Ascending aorta (tissue), 2 donors: ENCODE data around the gene CDKN2D. TPM values are rescaled to one million over a fixed set of nuclear protein-coding genes. Genes with fewer than 3 reads are reported as not detected.

Experiments used
- DNase-seq, 2 donors: peaks; one replicate each; pipeline ENCODE4 v3.0.0-alpha.2; 2019; ENCODE audit warnings: low spot score in 2 of 2
- H3K27ac ChIP-seq, 2 donors: fragments of 200-600 bp; sonication (generic); one replicate each; pipeline ENCODE4 v1.5.1; 2016 to 2017; ENCODE audit warnings: mild to moderate bottlenecking in 1 of 2
- H3K27me3 ChIP-seq: fragments of 200-600 bp; sonication (generic); one replicate; pipeline ENCODE4 v1.5.1; 2017
- H3K36me3 ChIP-seq, 2 donors: fragments of 200-600 bp; sonication (generic); one replicate each; pipeline ENCODE4 v1.5.1; 2016
- H3K4me1 ChIP-seq, 2 donors: fragments of 200-600 bp; sonication (generic); one replicate each; pipeline ENCODE4 v1.5.1; 2016 to 2017; ENCODE audit warnings: mild to moderate bottlenecking in 1 of 2
- H3K4me3 ChIP-seq, 2 donors: fragments of 200-600 bp; sonication (generic); one replicate each; pipeline ENCODE4 v1.5.1; 2016 to 2017; ENCODE audit warnings: mild to moderate bottlenecking in 1 of 2
- H3K9me3 ChIP-seq, 2 donors: fragments of 200-600 bp; sonication (generic); one replicate each; pipeline ENCODE4 v1.5.1; 2016
- CTCF ChIP-seq, 3 experiments: fragments of 200-600 bp in 2 of 3; fragments of 450-650 bp in 1 of 3; sonication (generic) in 2 of 3; IDR thresholded peaks; one replicate each; pipeline ENCODE4 v1.5.1; 2016 to 2019; ENCODE audit warnings: antibody characterized with exemption in 3 of 3, mild to moderate bottlenecking in 1 of 3, moderate library complexity in 1 of 3
- intact Hi-C: fragments of 100-400 bp; cut with DNase I; formaldehyde crosslinking; loops from one replicate; pipeline ENCODE4 v1.15.1; 2023
- total RNA-seq: library from RNA; depleted of rRNA; stranded (reverse); fragments of >200 nt; gene quantifications from one replicate; pipeline ENCODE4 v1.1.0, GENCODE V29; 2016

Gene CDKN2D
- total RNA-seq, 1 donor from 2014 or later: 20.3 TPM

- no peaks in the 10 kb centered on the region for H3K27me3 ChIP-seq
- intact Hi-C loops: no loop called here
- no peak overlapping the region for H3K27ac ChIP-seq
- H3K4me1 ChIP-seq: peaks cover 0 to 5% of the 10 kb centered on the region in 2 donors
- no peaks in the 10 kb centered on the region for H3K9me3 ChIP-seq
- peaks cover 31 to 53% of the 10 kb centered on the region in 2 donors for H3K36me3 ChIP-seq
- no peak for TF ChIP-seq CTCF (IDR thresholded peaks at IDR 0.05)
- no peak overlapping the region for H3K4me3 ChIP-seq
- DNase-seq: no peak
Observed at GRCh38 chr19:10560154-10560553, 8.6 kb downstream of the CDKN2D start.

- TF ChIP-seq CTCF (IDR thresholded peaks at IDR 0.05): no peak
- Histone ChIP-seq H3K36me3 (peaks cover 51 to 78% of the 10 kb centered on the region in 2 donors), H3K4me1 (no peaks in the 10 kb centered on the region), H3K27ac (no peak overlapping the region), H3K27me3 (no peaks in the 10 kb centered on the region), H3K4me3 (no peak overlapping the region), H3K9me3 (no peaks in the 10 kb centered on the region)
- DNase-seq: no peak
- intact Hi-C loops: no loop called here
Observed at GRCh38 chr19:10557603-10558197, 11.1 kb downstream of the CDKN2D start.

DNA sequence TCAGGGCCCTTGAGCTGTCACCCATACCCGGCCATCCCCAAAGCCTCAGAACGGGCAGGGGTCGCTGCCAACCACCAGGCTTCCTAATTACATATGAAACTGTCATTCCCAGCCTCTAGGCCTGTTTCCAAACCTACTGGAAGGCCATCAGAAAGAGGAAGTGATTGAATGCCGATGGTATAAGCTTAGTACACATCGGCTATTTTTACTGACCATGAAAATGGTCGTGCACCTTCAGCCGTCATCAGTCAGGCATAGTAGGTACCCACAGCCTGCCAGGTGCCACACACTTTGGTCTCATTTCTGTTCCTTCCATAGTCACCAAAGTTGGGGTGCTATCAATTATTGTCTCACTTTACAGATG lies 13.2 kb downstream of the CDKN2D start:
- Histone ChIP-seq H3K27me3 (no peaks in the 10 kb centered on the region), H3K36me3 (peaks cover 72 to 89% of the 10 kb centered on the region in 2 donors)
- no peak for DNase-seq

DNA sequence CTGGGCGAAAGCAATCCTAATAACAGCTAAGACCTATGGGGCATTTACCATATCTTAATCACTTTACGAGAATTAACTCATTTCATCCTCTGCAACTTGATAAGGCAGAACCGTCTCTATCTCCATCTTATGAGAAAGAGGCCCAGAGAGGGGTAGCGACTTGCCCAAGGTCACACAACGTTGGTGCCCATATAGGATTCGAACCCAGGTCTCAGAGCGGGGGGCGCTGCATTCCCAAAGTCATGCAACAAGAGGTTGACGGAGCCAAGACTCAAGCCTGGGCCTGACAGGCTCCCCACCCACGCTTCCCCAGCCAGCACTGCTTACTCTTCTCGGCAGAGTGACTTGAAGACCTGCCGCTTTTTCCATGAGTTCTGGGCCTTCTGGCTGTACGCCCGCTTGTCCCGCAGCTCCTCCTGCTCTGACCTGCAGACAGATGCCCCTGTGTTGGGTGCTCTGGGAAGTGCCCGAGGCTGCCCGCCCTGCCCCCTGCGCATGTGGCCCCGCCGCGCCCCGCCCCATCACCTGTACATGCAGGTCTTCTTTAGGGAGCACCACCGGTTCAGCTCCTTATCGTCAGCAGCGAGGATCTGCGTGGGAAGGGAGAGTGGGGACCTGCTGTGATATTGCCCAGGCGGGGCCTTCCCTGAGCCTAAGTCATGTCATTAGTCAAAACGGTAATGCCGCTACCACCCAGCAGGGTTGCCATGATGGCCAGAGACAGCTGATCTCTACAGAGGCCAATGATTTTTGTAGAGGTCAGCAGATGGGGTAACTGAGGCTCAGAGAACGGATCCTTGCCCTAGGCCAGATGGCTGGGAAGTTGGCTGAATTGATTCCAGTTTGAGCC lies 13.8 kb downstream of the CDKN2D start:
- no peak overlapping the region for H3K4me3 ChIP-seq
- DNase-seq: no peak
- H3K27me3 ChIP-seq: no peaks in the 10 kb centered on the region
- H3K4me1 ChIP-seq: no peaks in the 10 kb centered on the region
- intact Hi-C loops: no loop called here
- no peak for TF ChIP-seq CTCF (IDR thresholded peaks at IDR 0.05)
- H3K27ac ChIP-seq: no peak overlapping the region
- no peaks in the 10 kb centered on the region for H3K9me3 ChIP-seq
- peaks cover 72 to 89% of the 10 kb centered on the region in 2 donors for H3K36me3 ChIP-seq

More for the DNA sequence above, 13.2 kb downstream of the CDKN2D start:
- Histone ChIP-seq H3K27ac (no peak overlapping the region), H3K4me1 (no peaks in the 10 kb centered on the region), H3K9me3 (no peaks in the 10 kb centered on the region), H3K4me3 (no peak overlapping the region)
- intact Hi-C loops: no loop called here
- TF ChIP-seq CTCF (IDR thresholded peaks at IDR 0.05): no peak

DNA sequence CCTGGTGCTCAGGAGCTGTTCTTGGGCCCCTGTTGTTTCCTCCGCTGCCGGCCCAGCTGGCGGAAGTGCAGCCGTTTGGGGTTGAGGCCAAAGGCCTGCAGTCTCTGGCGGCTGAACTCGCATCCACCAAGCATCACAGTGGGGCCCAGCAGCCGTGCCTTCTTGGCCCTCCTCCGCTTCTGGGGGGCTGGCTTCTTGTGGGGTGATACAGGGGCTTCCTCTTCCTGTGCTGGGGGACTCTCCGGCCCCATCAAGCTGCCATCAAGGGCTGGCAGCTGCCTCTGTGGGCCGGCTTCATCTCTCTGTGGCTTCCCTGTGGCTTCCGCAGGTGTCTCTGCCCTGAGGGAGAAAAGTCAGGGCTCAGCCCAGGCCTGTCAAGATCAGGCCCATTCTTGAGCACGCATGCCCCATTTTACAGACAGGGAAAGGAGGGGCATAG lies 14.8 kb downstream of the CDKN2D start:
- H3K4me1 ChIP-seq: no peaks in the 10 kb centered on the region
- H3K27me3 ChIP-seq: no peaks in the 10 kb centered on the region
- H3K36me3 ChIP-seq: peaks cover 71 to 89% of the 10 kb centered on the region in 2 donors
- no peaks in the 10 kb centered on the region for H3K9me3 ChIP-seq
- H3K27ac ChIP-seq: no peak overlapping the region
- TF ChIP-seq CTCF (IDR thresholded peaks at IDR 0.05): no peak
- intact Hi-C loops: no loop called here
- no peak overlapping the region for H3K4me3 ChIP-seq
- no peak for DNase-seq
